ENCODE results near the gene MYO18B.

MYO18B gene

GRCh38 chr22:25711491-25711890 lies 30.5 kb upstream of the MYO18B start:
- no peak for DNase-seq (ENCODE audit: low read depth in 2 of 2)

GRCh38 chr22:25712661-25713400 lies 29.2 kb upstream of the MYO18B start:
- DNase-seq (ENCODE audit: low read depth in 2 of 2) = no peak

- DNase-seq (ENCODE audit: low read depth in 2 of 2) = no peak
Observed at GRCh38 chr22:25714070-25714469, 27.9 kb upstream of the MYO18B start.

- DNase-seq (ENCODE audit: low read depth in 2 of 2) = no peak
Observed at GRCh38 chr22:25714739-25715138, 27.2 kb upstream of the MYO18B start.

GRCh38 chr22:25716637-25717036 lies 25.4 kb upstream of the MYO18B start:
- DNase-seq (ENCODE audit: low read depth in 2 of 2) = no peak

GRCh38 chr22:25718135-25718840 lies 23.7 kb upstream of the MYO18B start:
- no peak for DNase-seq (ENCODE audit: low read depth in 2 of 2)

- DNase-seq (ENCODE audit: low read depth in 2 of 2) = no peak
Observed at GRCh38 chr22:25722223-25722622, 19.8 kb upstream of the MYO18B start.

GRCh38 chr22:25722626-25723025 lies 19.4 kb upstream of the MYO18B start:
- DNase-seq (ENCODE audit: low read depth in 2 of 2) = no peak

GRCh38 chr22:25726241-25726640 lies 15.7 kb upstream of the MYO18B start:
- DNase-seq (ENCODE audit: low read depth in 2 of 2) = no peak

- DNase-seq (ENCODE audit: low read depth in 2 of 2) = no peak
Observed at GRCh38 chr22:25728071-25728470, 13.9 kb upstream of the MYO18B start.

GRCh38 chr22:25729016-25729995 lies 12.7 kb upstream of the MYO18B start:
- no peak for DNase-seq (ENCODE audit: low read depth in 2 of 2)

- no peak for DNase-seq (ENCODE audit: low read depth in 2 of 2)
Observed at GRCh38 chr22:25735650-25736049, 6.3 kb upstream of the MYO18B start.

- peak in 1 of 2 donors; percentile 5 for DNase-seq (ENCODE audit: low read depth in 2 of 2)
Observed at GRCh38 chr22:25736378-25737011, 5.5 kb upstream of the MYO18B start.

GRCh38 chr22:25739659-25740344 lies 2.2 kb upstream of the MYO18B start:
- DNase-seq (ENCODE audit: low read depth in 2 of 2) = no peak

- DNase-seq (ENCODE audit: low read depth in 2 of 2) = no peak
Observed at GRCh38 chr22:25742918-25743708, 1.1 kb downstream of the MYO18B start.

- no peak for DNase-seq (ENCODE audit: low read depth in 2 of 2)
Observed at GRCh38 chr22:25744694-25745093, 2.7 kb downstream of the MYO18B start.

GRCh38 chr22:25745341-25746011 lies 3.5 kb downstream of the MYO18B start:
- DNase-seq (ENCODE audit: low read depth in 2 of 2) = no peak

- no peak for DNase-seq (ENCODE audit: low read depth in 2 of 2)
Observed at GRCh38 chr22:25746012-25746373, 4.0 kb downstream of the MYO18B start.

- no peak for DNase-seq (ENCODE audit: low read depth in 2 of 2)
Observed at GRCh38 chr22:25747245-25747944, 5.4 kb downstream of the MYO18B start.
